NCI-H146 treated with DMSO at 0.1 percent for 48 hours (cell line): ENCODE results near the gene TOMM20.

Experiments used
- DNase-seq: peaks from one replicate; lab custom pipeline; 2025; ENCODE audit not compliant: unreplicated experiment; lab: John Stamatoyannopoulos, UW

TOMM20 gene

DNA sequence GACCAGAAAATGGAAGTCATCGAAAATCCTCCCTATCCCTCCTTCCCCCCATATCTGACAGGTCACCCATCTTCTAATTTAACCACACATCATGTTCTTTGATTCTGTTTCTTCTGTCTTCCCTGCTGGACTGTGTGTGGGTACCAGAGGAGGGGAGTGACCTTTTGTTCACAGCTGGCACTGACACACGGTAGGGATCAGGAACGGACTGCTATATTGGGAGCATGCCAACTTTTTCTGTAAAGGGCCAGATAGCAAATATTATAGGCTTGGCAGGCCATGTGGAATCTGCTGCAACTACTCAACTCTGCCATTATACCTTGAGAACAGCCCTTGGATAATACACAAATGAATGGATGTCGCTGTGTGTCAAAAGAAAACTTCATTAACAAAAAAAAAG lies 7.5 kb upstream of the TOMM20 start:
- no peak for DNase-seq

DNA sequence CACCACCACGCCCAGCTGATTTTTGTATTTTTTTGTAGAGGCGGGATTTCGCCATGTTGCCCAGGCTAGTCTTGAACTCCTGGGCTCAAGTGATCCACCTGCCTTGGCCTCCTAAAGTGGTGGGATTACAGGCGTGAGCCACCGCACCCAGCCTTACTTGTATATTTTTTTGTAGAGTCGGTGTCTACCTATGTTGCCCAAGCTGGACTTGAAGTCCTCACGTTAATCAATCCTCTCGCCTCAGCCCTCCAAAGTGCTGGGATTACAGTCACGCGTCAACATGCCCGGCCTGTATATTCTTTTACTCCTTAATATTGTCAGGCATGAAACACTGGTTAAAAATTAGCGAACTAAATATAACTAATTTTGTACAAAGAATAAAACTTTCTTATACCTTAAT lies 5.5 kb upstream of the TOMM20 start:
- DNase-seq: no peak

DNA sequence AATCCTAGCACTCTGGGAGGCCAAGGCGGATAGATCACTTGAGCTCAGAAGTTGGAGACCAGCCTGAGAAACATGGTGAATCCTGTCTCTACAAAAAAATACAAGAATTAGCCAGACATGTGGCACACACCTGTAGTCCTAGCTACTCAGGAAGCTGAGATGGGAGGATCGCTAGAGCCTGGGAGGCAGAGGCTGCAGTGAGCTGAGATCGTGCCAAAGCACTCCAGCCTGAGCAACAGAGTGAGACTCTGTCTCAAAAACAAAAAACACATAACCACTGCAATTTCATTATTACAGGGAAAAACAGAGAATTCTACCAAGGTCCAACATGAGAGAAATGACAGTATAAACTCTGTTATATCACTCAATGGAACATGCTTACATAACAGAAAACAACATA lies 4.4 kb upstream of the TOMM20 start:
- no peak for DNase-seq

DNA sequence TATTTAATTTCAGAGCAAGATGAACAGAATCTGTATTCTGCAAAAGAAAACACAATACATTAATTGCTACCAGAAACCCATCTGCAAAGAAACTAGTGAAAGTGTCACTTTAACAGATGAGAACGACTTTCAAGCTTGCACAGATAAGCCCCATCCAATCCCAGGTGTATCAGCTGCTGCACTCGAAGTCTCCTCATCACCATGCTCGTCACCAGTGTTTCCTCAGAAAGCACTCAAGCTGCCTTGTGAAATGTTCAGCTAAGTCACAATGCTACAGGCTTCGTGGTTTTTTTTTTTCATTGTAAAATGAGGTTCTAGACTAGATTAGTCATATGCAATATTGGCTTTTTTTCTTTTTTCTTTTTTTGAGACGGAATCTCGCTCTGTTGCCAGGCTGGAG lies 3.3 kb upstream of the TOMM20 start:
- no peak for DNase-seq

DNA sequence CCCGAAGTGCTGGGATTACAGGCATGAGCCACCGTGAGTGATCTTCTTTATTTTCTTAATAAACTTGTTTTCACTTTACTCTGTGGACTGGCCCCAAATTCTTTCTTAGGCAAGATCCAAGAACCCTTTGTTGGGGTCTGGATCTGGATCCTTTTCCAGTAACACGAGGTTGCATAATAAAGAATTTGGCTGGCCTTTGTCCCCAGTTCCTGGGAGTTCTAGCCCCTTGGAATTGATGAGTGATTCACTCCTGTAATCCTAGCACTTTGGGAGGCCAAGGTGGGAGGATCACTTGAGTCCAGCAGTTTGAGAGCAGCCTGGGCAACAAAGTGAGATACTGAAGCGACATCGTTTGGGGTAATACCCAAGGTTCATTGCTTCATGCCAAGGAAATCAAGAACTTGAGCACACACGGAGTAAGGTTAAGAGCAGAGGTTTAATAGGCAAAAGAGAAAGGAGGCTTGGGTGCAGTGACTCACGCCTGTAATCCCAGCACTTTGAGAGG lies 2.2 kb upstream of the TOMM20 start:
- no peak for DNase-seq

DNA sequence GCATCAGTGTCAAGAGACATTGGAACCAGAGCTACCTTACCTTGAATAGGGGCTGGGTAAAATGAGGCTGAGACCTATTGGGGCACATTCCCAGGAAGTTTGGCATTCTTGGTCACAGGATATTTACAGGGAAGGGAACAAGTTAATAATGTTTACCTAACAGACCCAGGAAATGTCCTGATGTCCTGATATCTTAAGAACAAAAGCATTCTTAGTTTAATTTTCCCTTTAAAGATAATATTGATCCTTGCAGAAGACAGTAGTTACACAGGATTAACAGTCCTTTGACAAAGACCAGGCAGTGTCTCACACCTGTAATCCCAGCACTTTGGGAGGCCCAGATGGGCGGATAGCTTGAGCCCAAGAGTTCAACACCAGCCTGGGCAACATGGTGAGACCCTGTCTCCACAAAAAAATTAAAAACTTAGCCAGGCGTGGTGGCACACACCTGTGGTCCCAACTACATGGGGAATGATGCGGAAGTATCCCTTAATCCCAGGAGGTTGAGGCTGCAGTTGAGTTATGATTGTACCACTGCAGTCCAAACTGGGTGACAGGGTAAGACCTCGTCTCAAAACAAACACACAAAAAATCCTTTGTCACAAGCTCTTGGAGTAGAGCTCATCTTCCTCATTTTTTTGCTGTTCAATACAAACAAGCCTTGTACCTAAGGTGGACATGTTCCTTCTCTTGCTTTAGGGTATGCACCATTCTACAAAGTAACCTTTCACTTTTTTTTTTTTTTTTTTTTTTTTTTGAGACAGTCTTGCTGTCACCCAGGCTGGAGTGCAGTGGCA lies 1.3 kb upstream of the TOMM20 start:
- no peak for DNase-seq

DNA sequence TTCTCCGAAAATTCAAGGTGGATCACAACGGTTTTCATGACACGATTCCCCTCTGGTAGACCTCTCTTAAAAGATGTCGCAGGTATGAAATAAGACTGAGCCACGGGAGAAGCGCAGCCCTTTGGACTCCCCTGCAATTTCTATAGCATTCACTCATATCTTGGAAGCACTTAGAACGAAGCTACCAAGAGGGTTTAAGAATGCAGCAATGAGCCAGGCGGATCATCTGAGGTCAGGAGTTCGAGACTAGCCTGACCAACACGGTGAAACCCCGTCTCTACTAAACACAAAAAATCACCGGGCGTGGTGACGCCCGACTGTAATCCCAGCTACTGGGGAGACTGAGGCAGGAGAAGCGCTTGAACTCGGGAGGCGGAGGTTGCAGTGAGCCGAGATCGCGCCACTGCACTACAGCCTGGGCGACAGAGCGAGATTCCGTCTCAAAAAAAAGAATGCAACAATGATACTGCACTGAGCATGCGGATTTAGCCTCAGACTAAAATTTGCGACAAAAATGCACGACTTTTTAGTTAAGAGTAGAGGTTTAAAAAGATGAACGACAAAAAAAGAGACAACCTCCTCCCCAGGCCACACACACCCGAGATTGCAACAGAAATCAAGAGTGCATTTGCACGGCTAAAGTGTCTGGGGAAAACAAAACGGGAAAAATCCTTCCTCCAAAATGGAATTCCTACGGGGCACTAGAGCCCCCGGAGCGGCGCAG lies 743 bp downstream of the TOMM20 start:
- no peak for DNase-seq

DNA sequence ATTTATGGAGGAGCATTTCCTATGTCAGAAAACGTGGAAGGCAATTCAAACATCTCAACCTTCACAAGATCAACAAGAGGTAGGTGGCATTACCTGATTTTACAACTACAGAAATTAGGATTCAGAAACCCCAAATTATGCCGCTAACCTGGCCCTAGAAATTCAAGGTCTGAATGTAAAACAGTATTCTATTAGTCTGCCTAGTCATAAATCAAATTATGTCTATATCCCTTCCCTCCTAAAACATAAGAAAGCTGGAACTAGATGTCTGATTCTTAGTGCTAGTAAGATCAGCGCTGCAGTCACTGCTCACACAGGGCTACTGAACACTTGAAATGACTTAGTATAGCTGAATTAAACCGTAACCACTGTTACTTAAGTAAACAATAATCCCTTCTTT lies 1.4 kb downstream of the TOMM20 start:
- DNase-seq: no peak

DNA sequence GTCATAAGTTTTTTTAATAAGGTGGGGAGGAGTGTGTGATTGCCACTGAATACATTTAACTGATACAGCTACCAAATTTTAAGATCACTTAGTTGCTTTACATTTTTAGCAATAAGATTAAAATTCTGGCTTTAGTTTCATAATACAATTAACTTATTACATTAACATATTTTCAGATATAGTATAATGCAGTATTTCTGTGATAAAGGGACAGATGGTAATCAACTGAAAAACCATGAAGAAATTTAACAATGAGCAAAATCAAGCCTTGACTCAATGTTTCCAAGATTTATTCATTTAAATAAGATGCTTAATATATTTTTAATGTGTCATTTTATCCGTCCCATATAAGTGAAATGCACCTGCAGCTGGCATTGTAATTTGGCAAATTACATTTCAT lies 4.0 kb downstream of the TOMM20 start:
- no peak for DNase-seq

DNA sequence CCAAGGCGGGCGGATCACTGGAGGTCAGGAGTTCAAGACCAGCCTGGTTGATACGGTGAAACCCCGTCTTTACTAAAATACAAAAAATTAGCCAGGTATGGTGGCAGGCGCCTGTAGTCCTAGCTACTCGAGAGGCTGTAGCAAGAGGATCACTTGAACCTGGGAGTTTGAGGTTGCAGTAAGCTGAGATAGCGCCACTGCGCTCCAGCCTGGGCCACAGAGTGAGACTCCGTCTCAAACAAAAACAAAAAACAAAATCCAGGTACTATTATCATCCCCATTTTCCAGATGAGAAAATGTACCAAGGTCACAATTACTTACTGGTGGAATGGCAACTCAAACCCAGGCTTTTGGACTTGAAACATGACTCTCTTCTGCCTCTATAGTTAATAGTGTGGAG lies 4.5 kb downstream of the TOMM20 start:
- DNase-seq: no peak

DNA sequence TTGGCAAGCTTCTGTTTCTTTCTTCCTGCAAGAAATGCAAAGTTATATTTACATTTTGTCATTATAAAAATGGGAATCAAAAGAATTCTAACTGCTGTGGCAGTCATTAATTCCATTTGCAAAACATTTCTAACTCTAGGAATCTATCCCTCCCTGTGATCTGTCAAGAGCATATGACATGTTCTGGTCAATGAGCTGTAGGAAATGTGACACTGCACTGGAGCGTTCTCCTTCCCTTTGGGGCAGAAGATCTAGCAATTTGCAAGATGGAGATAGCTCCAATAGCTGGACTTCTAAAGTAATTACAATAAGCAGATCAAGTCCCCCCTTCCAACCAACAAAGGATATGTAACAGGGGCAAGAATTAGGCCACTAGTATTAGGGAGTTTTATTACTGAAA lies 6.3 kb downstream of the TOMM20 start:
- DNase-seq: no peak

DNA sequence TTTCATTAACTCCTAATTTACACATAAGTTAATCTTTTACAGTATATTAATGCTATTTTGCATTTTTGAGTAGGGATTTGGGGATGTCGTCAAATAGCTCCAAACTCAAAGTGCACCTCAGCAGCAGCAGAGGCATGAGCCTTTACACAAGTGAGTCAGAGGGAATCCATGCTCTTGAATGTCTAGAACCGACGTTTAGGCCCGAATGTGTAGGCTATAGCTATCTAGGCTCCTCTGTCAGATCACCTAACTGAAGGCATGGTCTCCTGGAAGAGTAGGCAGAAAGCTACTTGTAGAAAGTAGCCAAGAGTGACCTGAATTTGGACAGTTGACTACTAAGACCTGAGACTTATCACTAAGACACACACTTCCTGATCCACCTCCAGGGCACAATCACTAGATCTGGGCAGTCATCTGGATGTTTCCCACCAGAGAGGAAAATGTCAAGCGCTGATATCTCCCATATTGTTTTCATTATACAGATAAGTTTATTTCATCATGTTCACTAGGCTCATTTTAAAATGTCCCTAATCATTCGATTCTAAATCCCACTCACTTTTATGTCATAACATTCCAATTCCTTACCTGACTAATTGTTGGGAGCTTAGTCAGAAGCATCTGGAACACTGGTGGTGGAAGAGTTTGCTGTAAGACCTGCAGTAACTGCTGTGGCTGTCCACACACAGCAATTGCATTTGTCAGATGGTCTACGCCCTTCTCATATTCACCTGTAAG lies 15.3 kb downstream of the TOMM20 start:
- no peak for DNase-seq

DNA sequence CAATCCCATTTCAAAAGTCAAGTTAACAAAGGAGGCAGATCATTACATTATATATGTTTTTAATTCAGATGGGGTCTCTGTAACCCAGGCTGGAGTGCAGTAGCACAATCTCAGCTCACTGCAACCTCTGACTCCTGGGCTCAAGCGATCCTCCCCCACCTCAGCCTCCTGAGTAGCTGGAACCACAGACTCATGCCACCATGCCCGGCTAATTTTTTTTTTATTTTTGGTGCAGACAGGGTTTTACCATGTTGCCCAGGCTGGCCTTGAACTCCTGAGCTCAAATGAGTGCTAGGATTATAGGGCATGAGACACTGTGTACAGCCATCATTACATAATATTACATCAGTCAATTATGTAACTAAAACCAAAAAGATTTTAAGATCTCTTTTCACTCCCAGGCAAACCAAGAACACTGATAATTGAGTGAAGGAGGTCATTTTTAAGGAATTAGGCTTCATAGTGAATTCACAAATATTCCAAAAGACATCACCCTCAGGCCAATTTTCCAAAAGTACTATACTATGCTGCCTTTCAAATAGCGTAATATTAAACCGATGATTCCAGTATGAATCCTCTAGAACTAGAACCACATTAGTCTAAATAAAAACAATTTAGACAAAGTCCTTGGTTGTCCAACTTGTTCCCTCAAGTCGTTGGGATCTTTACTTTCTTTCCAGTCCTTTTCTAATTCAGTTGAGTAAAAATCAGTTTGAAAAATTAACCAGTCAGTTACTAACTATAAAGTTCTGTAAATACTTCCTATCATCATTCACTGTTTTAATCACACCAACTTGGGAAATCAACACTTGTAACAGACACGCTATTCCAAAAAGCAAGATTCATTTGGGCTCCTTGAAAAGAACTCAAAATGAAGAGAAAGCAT lies 16.1 kb downstream of the TOMM20 start:
- no peak for DNase-seq

DNA sequence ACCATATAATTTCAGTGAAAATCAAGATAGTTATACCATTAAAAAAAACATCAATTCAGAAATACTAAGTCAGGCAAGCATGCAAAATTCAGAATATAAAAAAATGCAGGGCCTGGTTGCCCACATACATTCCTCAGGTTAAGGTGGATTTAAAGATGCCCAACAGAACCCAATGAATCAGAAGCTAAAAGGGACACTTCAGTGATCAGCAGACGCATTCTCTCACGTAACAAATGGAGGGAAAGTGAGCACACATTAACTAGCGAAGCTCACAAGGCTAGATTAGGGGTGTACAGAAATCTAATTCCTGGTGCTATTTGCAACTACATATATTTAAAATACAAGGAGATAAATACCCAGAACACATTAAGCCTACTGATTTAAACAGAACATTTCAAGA lies 17.5 kb downstream of the TOMM20 start:
- no peak for DNase-seq

DNA sequence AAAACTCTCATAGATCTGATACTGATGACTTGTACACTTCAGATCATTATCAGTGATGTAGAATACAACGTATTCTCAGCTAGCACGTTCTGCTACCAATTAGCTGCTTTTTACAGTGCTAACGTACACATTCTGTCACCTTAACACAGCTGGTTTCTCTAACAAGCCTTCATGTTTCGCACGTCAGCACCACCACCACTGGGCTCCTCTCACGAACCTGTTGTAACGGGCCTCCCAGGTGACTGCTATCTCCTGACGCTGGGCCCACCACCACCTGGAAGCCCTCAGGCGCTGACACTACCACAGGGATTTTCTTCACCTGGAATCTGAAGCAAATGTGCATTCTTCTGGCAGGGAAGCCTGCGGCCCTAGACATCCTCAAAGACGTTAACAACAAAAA lies 19.8 kb downstream of the TOMM20 start:
- DNase-seq: no peak

DNA sequence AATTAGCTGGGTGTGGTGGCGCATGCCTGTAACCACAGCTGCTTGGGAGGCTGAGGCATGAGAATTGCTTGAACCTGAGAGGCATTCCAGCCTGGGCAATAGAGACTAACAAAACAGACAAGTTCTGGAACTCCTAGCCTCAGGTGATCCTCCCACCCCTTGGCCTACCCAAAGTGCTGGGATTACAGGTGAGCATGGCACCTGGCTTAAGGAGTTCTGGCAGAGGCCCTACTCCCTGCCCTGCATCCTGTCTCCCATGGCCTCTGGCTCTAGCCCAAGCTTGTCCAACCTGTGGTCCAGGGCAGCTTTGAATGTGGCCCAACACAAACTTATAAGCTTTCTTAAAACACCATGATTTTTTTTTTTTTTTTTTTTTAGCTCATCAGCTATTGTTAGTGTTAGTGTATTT lies 20.4 kb downstream of the TOMM20 start:
- DNase-seq: no peak

DNA sequence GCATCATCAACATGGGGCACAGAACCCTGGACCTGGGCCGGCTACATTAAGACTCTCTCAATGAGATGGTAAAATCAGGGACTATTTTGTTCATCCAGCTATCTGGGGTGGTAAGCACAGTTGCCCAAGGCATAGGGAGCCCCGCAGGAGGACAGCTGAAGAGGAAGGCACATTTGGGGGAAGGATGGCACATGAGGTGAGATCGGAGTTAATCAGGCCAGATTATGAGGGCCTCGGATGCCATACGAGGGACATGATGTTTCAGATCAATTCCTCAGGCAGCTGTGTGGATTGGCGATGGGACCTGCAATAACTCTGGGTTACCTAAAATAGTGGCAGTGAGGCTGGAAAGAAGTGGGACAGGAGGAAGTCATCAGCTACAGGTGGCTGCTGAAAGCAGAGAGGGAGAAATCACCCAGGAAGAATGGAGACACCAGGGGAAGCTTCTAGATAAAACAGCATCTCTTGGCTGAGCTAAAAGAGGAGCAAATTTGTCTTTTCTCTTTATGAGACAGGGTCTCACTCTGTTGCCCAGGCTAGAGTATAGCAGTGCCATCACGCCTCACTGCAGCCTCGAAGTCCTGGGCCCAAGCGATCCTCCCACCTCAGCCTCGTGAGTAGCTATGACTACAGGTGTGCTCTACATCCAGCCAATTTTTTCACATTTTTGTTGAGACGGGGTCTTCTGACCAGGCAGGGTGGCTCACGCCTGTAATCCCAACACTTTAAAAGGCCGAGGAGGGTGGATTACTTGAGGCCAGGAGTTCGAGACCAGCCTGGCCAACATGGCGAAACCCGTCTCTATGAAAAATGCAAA lies 21.1 kb downstream of the TOMM20 start:
- no peak for DNase-seq

DNA sequence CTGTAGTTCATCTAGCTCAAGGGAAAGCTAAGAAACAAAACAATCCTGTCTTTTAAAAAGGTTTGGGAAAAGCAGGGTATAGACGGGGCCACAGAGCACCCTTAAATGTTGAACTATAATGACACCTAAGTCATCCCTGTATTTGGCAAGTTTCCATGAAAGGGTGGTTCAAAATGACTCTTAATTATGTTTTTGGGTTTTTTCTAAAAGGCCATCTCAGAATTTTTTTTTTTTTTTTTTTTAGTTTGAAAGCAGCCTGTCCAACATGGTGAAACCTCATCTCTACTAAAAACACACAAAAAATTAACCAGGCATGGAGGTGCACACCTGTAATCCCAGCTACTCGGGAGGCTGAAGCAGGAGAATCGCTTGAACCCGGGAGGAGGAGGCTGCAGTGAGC lies 22.2 kb downstream of the TOMM20 start:
- DNase-seq: no peak

DNA sequence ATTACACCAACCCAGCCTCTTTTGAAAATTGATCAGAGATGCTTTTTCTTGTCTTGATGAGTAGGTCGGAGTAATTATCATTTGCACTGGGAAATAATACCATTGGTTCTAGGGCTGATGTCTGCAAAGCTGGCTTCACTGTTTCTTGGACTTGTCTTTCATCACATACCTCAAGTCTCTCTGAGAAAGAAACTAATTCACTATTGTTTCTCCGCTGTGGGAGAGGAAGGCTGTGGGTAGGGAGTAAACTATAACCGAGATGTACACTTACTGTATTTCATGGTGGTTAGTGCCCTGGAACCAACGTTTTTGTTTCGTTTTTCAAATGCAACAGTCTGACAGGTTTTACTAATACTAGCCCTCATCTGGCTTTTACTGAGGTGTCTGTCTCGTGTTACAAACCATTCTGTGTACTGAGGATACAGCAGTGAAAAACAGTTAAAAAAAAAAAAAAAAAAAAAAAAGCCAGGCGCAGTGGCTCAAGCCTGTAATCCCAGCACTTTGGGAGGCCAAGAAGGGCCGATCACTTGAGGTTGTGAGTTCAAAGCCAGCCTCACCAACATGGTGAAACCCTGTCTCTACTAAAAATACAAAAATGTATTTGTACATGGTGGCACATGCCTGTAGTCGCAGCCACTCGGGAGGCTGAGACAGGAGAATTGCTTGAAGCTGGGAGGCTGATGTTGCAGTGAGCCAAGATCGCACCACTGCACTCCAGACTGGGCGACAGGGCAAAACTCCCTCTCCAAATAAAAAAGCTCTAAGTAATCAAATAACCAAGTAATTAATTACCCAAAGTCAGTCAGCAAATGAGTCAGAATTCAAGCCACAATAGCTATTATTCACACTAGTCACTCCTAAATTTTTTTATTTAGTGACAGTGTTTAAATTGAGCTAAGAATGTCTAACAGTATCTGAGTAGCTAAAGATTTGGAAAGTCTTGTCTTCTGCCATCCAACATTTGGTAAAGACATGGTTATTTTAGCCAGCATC lies 23.3 kb downstream of the TOMM20 start:
- DNase-seq: no peak
